HEK293 (cell line): ENCODE results near the gene MED25.

Experiments
- YY1 ChIP-seq: fragments of 450-650 bp; formaldehyde crosslinking; IDR thresholded peaks from 2 replicates; pipeline ENCODE4 v1.5.1; 2018; ENCODE audit warnings: missing biosample characterization, missing genetic modification characterization
- ZNF184 ChIP-seq: fragments of 450-650 bp; IDR thresholded peaks from 2 replicates; pipeline ENCODE4 v1.5.1; 2018; ENCODE audit warnings: missing biosample characterization, mild to moderate bottlenecking, missing genetic modification characterization
- ZNF791 ChIP-seq: fragments of 450-650 bp; formaldehyde crosslinking; IDR thresholded peaks from 2 replicates; pipeline ENCODE4 v1.5.1; 2016; ENCODE audit warnings: missing biosample characterization, missing genetic modification characterization

GRCh38 chr19:49844138-49845095, 26.3 kb downstream of the MED25 start:
- no peak for TF ChIP-seq ZNF791 (tag by site-specific recombination)
- no peak for TF ChIP-seq ZNF184
- TF ChIP-seq YY1 (tag by site-specific recombination): no peak
